SW480 (cell line): ENCODE results near the gene DDI1.

Experiments used
- DNase-seq: peaks from one replicate; pipeline ENCODE4 v3.0.0-alpha.2; 2016; ENCODE audit warnings: low spot score

Gene DDI1

DNA sequence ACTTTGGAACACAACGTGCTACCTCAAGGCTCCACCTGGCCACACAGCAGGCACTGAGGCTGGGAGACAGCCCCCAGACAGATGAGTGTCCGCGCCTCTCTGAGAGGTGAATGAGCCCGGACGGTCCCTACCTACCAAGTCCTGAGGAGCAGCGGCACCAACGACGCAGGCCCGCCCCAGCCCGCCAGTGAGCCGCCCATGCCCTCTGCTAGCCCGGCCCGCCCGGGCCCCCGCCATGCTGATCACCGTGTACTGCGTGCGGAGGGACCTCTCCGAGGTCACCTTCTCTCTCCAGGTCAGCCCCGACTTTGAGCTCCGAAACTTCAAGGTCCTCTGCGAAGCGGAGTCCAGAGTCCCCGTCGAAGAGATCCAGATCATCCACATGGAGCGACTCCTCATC lies at the start of gene DDI1:
TSS of gene DDI1 (plus strand) at position 53 of the 400 bp plus-strand sequence. CDS start at position 236, 183 bp downstream.
- DNase-seq: no peak

GRCh38 chr11:103987629-103988594 lies 48.5 kb upstream of the DDI1 start:
- DNase-seq: no peak

DNA sequence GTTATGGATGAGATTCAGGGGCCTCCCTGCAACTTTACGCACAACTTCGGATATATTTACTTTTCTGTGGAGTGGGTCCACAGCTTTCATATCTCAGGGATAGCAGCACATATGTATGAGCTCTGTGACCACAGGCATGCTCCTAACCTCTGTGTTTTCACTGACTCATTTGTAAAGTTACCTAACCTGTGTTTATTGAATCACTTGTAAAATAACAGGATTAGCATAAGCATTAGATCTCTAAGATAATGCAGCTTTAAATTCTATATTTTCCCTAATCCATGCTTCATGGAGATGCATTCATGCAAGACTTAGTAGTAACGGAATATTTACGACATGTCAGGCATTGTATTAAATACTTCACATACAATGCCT lies 47.9 kb upstream of the DDI1 start:
- DNase-seq: no peak

- no peak for DNase-seq
These were observed 42.9 kb upstream of the DDI1 start for GRCh38 chr11:103993507-103993906.

DNA sequence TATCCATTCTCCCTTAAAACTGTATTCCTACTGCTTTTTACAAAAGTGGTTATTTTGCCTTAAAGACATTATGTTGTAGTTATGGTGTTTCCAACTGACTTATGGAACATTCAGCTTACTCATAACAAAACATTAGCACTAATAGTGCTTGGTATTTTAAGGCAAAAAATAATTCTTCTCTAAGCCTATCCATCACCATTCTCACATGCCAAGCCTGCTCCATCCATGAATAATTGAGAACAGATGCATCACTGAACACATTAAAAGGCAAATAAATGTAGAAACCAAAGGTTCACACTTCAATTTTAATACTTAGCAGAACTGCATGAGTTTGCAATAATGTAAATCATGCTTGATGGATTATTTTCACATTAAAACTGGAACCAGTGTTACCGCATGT lies 42.3 kb upstream of the DDI1 start:
- no peak for DNase-seq

DNA sequence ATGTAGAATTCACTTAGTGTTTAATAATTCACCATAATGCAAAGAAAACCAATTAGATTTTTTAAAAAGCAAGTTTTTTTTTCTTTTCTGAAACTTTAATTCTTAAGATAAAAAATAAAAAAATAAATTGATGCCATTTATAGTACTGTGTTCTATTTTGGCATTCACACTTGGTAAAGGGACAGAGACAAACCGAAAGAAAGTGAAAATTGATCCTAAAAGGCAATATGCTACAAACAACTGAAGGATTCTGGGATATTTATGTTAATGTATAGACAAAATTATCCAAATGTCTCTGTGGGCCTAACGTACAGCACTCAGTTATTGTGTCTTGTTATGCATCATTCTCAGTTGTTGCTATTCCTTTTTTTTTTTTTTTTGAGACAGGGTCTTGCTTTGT lies 41.9 kb upstream of the DDI1 start:
- no peak for DNase-seq

- no peak for DNase-seq
These were observed 40.5 kb upstream of the DDI1 start for GRCh38 chr11:103995896-103996295.

- DNase-seq: no peak
These were observed 39.4 kb upstream of the DDI1 start for GRCh38 chr11:103997082-103997481.

DNA sequence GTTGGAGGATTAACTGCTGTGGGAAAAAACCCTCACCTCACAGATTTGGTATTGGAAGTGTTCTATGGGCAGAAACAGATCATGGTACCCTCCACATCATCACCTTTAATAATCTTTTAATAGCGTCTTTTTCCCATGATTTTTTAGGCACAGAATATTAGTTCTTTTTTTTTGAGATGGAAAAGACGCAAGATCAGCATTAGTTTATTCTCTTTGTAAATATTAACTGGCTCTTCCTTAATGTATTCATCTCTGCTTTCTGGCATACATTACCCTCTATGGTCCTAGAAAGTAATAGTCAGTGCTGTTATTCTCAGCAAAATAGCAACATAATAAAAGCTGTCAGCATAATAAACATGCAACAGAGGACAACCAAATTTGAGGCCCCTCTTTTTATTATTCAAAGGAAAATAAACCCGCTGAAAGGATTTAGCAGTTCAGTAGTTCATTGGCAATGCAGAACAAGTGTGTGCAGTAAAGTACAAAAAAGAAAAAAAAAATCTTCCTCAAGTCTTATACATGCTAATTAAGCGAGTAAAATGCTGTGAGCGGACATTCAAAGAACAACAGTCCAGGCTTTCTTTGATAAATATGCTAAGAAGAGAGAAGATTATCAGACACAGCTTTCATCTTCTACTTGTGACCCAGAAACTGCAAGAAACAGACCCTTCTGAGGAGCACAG lies 37.5 kb upstream of the DDI1 start:
- no peak for DNase-seq

GRCh38 chr11:104000798-104001197 lies 35.6 kb upstream of the DDI1 start:
- no peak for DNase-seq

- DNase-seq: no peak
These were observed 34.8 kb upstream of the DDI1 start for GRCh38 chr11:104001561-104002056.

DNA sequence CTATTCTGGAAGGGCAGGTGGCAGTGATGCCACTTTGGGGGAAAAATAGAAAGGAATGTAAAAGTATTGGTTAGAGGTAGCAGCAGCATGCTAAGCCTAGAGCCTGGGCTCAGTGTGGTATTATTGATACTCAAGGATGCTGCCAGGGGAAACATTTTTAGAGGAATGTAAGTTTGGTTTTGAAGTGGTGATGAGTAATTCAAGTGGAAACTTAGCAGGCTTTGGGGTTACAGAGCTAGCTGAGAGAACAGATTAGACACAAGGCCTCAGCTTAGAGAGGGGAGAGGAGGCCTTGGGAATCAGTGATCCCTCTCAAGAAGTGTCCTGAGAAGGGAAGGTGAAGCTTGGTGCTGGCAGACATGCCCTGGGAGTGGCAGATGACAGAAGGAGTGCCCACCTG lies 32.9 kb upstream of the DDI1 start:
- no peak for DNase-seq

GRCh38 chr11:104005234-104005855 lies 31.1 kb upstream of the DDI1 start:
- DNase-seq: no peak

- no peak for DNase-seq
These were observed 26.7 kb upstream of the DDI1 start for GRCh38 chr11:104009744-104010143.

GRCh38 chr11:104011044-104011443 lies 25.4 kb upstream of the DDI1 start:
- no peak for DNase-seq

DNA sequence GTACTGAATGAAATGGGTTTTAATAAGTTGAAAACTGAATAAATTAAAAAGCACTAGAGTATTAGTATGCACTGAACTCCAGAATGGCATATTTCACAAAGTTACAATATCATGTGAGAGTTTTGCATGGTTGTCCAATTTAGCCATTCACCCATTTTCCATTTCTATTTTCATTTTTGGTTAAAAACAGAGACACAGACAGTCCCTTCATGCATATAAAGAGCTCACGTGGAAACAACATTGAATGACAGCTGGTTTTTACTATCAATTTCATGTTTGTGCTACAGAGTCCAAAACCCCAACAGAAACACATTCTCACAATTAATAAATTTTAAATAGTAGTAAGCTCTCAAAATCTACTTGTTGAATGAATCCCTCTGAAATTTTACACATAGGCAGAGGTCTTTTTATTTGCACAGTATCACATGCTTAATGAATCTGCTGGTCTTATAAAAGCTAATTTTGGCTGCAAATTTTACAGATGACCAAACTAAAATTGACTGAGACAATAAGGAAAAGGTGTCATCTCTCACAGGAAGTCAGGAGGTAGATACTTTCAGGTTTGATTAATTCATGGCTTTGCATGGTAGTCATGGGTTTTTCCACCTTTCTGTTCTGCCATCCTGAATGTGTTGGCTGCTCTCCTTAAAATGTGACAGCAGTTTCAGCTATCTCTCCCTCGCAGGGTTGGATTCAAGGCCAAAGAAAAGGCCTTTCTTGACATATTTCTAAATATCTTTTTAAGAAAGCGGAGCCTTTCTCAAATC lies 20.6 kb upstream of the DDI1 start:
- DNase-seq: no peak

DNA sequence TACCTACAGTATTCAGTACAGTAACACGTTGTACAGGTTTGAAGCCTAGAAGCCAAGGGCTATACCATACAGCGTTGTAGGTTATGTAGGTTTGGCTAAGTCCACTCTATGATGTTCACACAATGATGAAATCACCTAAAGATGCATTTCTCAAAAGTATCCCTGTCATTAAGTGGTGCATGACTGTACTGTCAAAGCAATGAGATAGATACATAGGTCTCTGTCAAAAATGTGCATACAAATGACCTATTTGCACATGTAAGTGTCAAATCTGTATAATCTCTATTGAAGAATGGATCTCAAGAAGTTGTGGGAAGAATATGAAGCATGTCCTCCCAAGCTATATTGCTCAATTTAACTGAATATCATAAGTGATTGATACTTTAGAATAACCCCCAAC lies 11.9 kb upstream of the DDI1 start:
- no peak for DNase-seq

- DNase-seq: no peak
These were observed 7.8 kb upstream of the DDI1 start for GRCh38 chr11:104028476-104029263.

DNA sequence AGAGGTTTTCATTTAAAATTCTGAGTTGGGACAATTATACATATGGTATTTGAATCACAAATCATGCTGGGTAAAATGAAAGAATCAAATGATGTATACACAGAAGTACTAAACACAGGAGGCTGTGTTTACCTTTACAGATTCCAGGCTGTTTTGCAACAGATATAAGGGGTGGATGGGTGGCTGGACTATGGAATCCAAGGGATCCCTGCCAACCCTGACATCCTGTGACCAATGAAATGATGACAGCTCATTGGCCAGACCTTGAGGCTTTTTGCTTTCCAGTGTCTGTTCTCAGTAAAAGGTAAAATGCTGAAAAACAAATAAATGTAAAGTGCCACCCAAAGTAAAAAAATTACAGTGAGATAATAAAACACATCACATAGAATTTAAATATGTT lies 3.3 kb upstream of the DDI1 start:
- no peak for DNase-seq

- no peak for DNase-seq
These were observed 2.9 kb upstream of the DDI1 start for GRCh38 chr11:104033561-104033960.

- DNase-seq: no peak
These were observed 555 bp downstream of the DDI1 start for GRCh38 chr11:104036995-104037394.
